Uterus (tissue), 4 donors: Measurements from ENCODE around the gene TBC1D2B. TPM values are rescaled to one million over a fixed set of nuclear protein-coding genes. Genes with fewer than 3 reads are reported as not detected.

Experiments used
- DNase-seq, 2 donors: peaks; one replicate each; pipeline ENCODE4 v3.0.0-alpha.2; 2019 to 2020
- H3K27ac ChIP-seq, 2 donors: fragments of 200-600 bp; sonication (generic); 1 replicate in 1 of 2; 2 replicates in 1 of 2; pipeline ENCODE4 v1.5.1; 2016 to 2018
- H3K27me3 ChIP-seq, 2 donors: fragments of 200-600 bp; sonication (generic); one replicate each; pipeline ENCODE4 v1.5.1; 2018 to 2019; ENCODE audit warnings: control low read depth in 1 of 2
- H3K36me3 ChIP-seq, 2 donors: fragments of 200-600 bp; sonication (generic); one replicate each; pipeline ENCODE4 v1.5.1; 2019; ENCODE audit warnings: control low read depth in 1 of 2
- H3K4me1 ChIP-seq, 2 donors: fragments of 200-600 bp; sonication (generic); one replicate each; pipeline ENCODE4 v1.5.1; 2018 to 2019; ENCODE audit warnings: control low read depth in 1 of 2
- H3K4me3 ChIP-seq, 2 donors: fragments of 200-600 bp; sonication (generic); 1 replicate in 1 of 2; 2 replicates in 1 of 2; pipeline ENCODE4 v1.5.1; 2018 to 2019; ENCODE audit warnings: mild to moderate bottlenecking in 1 of 2
- H3K9me3 ChIP-seq, 2 donors: fragments of 200-600 bp; sonication (generic); one replicate each; pipeline ENCODE4 v1.5.1; 2019; ENCODE audit warnings: control low read depth in 1 of 2
- POLR2A ChIP-seq, 2 donors: fragments of 450-650 bp; IDR thresholded peaks; one replicate each; pipeline ENCODE4 v1.6.1; 2016; ENCODE audit warnings: antibody characterized with exemption in 2 of 2, mild to moderate bottlenecking in 1 of 2, moderate library complexity in 1 of 2
- intact Hi-C: fragments of 100-400 bp; cut with DNase I; formaldehyde crosslinking; loops from one replicate; pipeline ENCODE4 v1.15.1; 2023; ENCODE audit warnings: low total_unique reads
- total RNA-seq, 4 donors: library from RNA; depleted of rRNA in 3 of 4; stranded (reverse); fragments of >200 nt in 3 of 4; gene quantifications; one replicate each; pipeline versions ENCODE4 v1.1.0 to v1.2.4, GENCODE V29; 2014 to 2023
- TF ChIP-seq, protein P1 (sequence below), 4 experiments: fragments of 200-600 bp in 2 of 4; fragments of 450-650 bp in 2 of 4; sonication (generic) in 2 of 4; IDR thresholded peaks; one replicate each; pipeline ENCODE4 v1.5.1; 2016 to 2019; ENCODE audit warnings: antibody characterized with exemption in 4 of 4, mild to moderate bottlenecking in 2 of 4, moderate library complexity in 1 of 4
- donor health status: DM: yes; HTN: yes; CAD: no.

TBC1D2B gene
- total RNA-seq, 4 donors from 2014 or later: 27.7 to 89.0 (median 57.9) TPM

GRCh38 chr15:78087951-78088772, 10.7 kb upstream of the TBC1D2B start:
- H3K27ac ChIP-seq: no peak overlapping the region
- H3K4me3 ChIP-seq: no peak overlapping the region
- H3K27me3 ChIP-seq: no peaks in the 10 kb centered on the region
- TF ChIP-seq, protein P1, sequence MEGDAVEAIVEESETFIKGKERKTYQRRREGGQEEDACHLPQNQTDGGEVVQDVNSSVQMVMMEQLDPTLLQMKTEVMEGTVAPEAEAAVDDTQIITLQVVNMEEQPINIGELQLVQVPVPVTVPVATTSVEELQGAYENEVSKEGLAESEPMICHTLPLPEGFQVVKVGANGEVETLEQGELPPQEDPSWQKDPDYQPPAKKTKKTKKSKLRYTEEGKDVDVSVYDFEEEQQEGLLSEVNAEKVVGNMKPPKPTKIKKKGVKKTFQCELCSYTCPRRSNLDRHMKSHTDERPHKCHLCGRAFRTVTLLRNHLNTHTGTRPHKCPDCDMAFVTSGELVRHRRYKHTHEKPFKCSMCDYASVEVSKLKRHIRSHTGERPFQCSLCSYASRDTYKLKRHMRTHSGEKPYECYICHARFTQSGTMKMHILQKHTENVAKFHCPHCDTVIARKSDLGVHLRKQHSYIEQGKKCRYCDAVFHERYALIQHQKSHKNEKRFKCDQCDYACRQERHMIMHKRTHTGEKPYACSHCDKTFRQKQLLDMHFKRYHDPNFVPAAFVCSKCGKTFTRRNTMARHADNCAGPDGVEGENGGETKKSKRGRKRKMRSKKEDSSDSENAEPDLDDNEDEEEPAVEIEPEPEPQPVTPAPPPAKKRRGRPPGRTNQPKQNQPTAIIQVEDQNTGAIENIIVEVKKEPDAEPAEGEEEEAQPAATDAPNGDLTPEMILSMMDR (IDR thresholded peaks at IDR 0.05): no peak
- no peaks in the 10 kb centered on the region for H3K9me3 ChIP-seq
- no peak for DNase-seq
- H3K4me1 ChIP-seq: no peaks in the 10 kb centered on the region
- intact Hi-C loops: no loop called here
- H3K36me3 ChIP-seq: no peaks in the 10 kb centered on the region

DNA sequence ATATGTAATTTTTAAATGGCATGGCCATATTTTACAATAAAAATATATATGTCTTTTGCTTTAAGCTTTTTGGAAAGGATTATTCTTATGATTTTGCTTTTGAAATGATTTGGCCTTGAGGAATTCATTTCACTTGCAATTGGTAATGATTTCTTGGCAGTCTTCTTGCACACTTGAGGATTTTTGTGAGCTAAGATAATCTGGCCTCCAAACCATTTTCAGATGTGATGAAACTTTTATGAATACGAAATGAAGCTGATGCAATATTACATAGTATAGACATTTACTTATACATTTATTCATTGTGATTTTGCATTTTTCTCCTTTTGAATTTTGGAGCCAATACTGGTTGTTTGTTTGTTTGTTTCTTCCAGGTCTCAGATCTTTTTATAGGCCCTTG, 8.4 kb upstream of the TBC1D2B start:
- Histone ChIP-seq H3K36me3 (no peaks in the 10 kb centered on the region), H3K4me3 (no peak overlapping the region), H3K27ac (no peak overlapping the region), H3K27me3 (no peaks in the 10 kb centered on the region), H3K9me3 (no peaks in the 10 kb centered on the region), H3K4me1 (no peaks in the 10 kb centered on the region)
- intact Hi-C loops: no loop called here
- no peak for DNase-seq
- TF ChIP-seq, protein P1 (IDR thresholded peaks at IDR 0.05): no peak
- no peak for TF ChIP-seq POLR2A (IDR thresholded peaks at IDR 0.05)

DNA sequence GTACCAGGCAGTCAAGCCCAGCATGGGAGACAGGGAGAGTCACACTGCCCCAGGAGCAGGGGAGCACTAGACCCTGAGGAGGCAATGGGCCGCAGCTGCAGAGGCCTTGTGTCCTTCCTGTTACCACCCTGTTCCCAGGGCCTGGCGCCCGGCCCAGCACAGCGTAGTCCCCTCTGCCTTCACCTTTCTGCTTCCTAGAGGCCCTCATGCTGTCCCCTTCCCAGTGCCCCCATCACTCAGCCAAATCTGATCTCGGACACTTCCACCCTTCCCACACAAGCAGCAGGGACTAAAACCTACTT, 6.9 kb upstream of the TBC1D2B start:
- H3K9me3 ChIP-seq: no peaks in the 10 kb centered on the region
- no peaks in the 10 kb centered on the region for H3K36me3 ChIP-seq
- no peak for TF ChIP-seq POLR2A (IDR thresholded peaks at IDR 0.05)
- TF ChIP-seq, protein P1 (IDR thresholded peaks at IDR 0.05): no peak
- no peaks in the 10 kb centered on the region for H3K4me1 ChIP-seq
- intact Hi-C loops: no loop called here
- no peak overlapping the region for H3K4me3 ChIP-seq
- H3K27ac ChIP-seq: no peak overlapping the region
- no peak for DNase-seq
- H3K27me3 ChIP-seq: no peaks in the 10 kb centered on the region

DNA sequence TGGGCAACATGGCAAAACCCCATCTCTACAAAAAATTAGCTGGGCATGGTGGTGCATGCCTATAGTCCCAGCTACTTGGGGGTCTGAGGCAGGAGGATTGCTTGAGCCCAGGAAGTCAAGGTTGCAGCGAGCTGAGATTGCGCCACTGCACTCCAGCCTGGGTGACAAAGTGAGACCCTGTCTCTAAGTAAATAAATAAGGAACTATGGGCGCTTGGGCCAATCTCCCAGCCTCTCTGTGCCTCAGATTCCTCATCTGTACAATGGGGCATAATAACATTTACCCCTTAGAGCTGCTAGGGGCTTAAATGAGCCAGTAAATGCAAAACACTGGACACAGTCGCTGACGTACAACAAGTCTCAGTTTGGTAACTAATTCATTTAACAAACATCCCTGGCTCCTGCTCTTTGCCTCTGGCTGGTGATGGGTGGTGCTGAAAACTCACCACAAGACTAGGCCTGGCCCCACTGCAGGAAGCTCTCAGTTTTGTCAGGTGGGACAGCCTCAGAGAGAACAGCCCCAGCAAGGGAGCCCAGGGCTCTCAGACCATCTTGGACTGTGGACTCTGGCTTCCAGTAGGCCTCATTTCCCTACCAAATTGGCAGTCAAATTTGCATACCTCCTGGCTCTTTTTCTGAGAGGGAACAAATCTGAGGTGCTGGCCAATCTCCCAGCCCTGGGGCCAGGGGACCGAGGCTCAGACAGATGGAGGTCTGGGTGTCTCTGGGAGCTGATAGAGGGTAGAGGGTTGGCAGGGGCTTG, 6.4 kb upstream of the TBC1D2B start:
- Histone ChIP-seq H3K27ac (no peak overlapping the region), H3K27me3 (no peaks in the 10 kb centered on the region), H3K36me3 (no peaks in the 10 kb centered on the region), H3K4me3 (no peak overlapping the region), H3K4me1 (no peaks in the 10 kb centered on the region), H3K9me3 (no peaks in the 10 kb centered on the region)
- DNase-seq: no peak
- intact Hi-C loops: no loop called here
- TF ChIP-seq, protein P1 (IDR thresholded peaks at IDR 0.05): no peak
- no peak for TF ChIP-seq POLR2A (IDR thresholded peaks at IDR 0.05)

GRCh38 chr15:78083186-78083585, 5.7 kb upstream of the TBC1D2B start:
- no peak for DNase-seq
- H3K27ac ChIP-seq: no peak overlapping the region
- H3K4me1 ChIP-seq: no peaks in the 10 kb centered on the region
- no peaks in the 10 kb centered on the region for H3K36me3 ChIP-seq
- intact Hi-C loops: no loop called here
- H3K9me3 ChIP-seq: no peaks in the 10 kb centered on the region
- TF ChIP-seq POLR2A (IDR thresholded peaks at IDR 0.05): no peak
- TF ChIP-seq, protein P1 (IDR thresholded peaks at IDR 0.05): no peak
- H3K4me3 ChIP-seq: no peak overlapping the region
- no peaks in the 10 kb centered on the region for H3K27me3 ChIP-seq
